Muscle of arm (tissue), 12 donors: ENCODE results near the gene CDH23. TPM values are rescaled to one million over a fixed set of nuclear protein-coding genes. Genes with fewer than 3 reads are reported as not detected.

Experiments
- DNase-seq: peaks from one replicate; pipeline ENCODE4 v3.0.0-alpha.2; 2013
- polyA plus RNA-seq, 12 donors: library from polyadenylated mRNA; unstranded; fragments of 120-200 nt; gene quantifications; one replicate each; pipeline ENCODE4 v1.2.1, GENCODE V29; 2013; ENCODE audit not compliant: insufficient read length in 12 of 12

Gene CDH23
- polyA plus RNA-seq, 12 donors: 2.9 to 7.4 (median 4.3) TPM; not detected in 1

DNA sequence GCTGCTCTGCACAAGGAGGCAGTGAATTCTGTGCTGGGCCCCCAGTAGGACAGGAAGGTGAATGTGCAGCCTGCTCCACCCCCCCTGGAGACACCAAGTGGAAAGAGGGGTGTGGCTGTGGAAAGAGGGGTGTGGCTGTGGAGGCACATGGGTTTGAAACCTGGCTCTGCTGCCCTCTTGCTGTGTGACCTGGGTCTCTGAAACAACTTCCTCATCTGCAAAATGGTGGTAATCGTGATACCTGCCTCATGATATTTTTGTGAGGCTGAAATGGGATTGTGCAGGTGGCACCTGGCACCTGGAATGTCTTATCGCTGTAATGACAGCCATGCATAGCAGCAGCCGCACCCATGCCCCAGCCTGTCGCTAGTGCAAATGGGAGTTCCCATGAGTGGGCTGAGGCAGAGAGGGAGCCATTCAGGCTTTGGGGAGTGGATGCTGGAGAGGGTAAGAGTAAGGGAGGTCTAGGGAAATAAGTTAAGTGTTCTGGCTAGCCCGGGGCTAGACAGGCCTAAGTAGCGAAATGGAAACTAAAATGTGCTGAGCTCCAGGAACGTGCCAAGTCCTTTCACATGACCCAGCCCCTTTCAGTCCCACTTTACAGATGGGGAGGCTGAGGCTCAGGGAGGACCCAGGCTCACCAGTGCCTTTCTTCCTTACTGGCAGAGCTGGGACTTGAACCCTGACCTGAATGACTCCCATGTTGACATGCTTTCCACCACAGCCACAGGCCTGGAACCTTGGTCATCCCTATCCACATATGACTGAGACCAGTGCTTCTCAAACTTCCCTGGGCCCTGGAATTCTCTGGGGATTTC lies 287.8 kb downstream of the CDH23 start:
- no peak for DNase-seq

DNA sequence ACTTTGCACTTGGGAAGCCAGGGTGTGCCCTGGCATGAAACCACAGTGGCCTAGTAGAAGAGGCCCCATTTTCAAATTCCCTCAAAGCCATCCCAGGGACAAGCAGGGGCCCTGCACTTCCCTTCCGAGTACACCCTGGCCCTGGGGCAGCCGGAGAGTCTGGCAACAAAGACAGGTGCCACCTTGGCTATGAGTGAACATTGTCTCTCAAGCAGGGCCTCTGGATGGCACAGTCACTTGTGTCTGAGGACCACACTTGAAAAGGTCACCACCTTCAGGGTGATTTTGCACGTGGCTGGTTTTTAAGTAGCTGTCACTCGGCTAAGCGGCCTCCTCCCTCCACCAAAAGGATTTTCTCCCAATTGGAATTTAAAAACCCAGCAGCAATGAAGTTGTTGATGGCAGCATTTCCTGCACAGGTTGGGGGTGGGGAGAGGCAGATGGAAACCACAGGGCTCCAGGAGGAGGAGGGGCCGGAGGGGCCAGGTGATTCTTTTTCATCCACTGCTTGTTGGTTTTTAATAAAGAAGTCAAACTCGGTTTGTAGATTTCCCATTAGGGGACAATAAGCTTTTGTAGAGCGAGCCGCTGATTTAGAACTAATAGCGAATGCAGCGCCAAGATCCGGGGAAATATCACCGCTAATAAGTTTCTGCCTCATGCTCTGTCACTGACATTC lies 289.0 kb downstream of the CDH23 start:
- no peak for DNase-seq

DNA sequence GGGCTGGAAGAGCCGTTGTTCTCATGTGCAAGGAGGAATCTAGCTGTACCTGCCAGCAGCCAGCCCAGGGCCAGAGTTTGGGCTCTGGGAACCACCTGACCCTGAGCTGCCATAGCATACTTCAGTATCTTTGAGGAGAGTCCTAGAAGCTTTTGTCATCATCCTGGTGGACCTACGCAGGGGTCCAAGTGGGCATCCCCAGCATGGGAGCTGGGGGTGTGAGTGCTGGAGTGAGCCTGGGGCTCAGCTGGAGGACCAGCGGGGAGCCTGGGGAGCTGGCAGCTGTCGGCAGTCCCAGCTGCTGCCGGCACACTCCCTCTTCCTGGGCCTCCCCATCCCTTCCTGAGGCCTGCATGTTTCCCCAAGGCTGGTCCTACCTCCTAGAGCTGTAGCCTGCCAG lies 290.4 kb downstream of the CDH23 start:
- DNase-seq: no peak

DNA sequence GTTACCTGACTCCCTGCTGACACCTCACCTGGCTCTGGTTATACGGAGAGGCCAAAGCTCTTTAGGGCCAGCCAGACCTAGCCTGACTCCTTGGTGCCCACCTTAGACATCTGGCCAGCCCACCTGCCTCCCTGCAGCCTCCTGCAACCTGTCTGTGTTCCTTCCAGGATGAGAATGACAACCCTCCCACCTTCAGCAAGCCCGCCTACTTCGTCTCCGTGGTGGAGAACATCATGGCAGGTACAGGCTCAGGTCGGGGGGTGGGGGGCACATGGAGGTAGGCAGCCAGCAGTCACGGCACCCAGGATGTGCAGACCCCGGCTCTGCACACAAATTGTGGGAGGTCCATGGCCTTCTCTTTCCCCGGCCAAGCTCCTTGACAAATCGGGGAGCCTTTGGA lies 290.8 kb downstream of the CDH23 start:
- DNase-seq: no peak

DNA sequence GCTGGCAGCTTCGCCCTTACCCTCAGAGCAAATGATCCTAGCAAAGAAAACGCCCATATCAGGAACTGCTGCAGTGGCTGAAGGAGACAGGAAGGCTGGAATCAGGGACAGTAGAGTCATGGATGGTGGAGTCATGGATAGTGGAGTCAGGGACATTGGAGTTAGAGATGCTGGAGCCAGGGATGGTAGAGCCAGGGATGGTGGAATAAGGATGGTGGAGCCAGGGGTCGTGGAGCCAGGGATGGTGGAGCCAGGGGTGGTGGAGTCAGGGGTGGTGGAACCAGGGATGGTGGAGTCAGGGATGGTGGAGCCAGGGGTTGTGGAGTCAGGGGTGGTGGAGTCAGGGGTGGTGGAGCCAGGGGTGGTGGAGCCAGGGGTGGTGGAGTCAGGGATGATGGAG lies 291.5 kb downstream of the CDH23 start:
- DNase-seq: no peak

DNA sequence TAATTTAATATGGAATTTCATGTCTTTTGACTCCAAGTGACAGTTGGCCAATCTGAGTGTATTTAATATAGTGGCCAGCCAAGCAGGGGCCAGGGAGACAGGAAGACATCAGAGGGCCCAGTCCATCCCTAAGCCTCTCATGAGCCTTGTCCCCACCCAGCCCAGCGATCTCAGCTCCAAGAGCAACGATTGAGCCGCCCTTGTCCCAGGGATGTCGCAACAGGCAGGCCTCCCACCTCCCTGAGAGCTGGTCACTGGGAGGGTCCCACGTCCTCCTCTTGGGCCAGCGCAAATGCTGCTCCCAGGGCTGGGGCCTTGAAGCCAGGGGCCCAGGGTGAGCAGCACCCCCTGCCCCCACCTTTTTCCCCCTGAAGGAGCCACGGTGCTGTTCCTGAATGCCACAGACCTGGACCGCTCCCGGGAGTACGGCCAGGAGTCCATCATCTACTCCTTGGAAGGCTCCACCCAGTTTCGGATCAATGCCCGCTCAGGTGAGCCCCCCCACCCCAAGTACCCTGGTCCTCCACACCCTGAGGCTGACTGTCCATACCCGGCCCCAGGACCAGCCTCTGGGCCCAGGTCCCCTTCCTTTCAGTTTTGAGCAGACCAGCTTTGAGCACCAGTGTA lies 293.5 kb downstream of the CDH23 start:
- DNase-seq: no peak

DNA sequence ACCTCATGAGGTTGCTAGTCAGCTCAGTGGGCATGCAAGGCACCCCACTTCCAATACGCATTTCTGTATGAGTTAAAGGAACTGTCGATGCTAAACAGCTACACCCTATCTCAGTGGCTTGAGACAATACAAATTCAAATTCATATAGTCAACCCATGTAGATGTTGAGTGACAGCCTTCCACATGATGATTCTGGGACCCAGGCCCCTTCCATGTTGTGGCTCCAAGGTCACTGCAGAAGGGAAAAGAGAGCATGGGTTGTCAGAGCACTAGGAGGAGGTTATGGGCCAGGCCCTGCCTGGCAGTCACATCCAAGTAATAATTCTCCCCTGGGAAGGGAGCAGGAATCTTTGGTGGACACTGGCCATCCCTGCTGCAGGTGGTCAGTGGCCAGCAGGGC lies 294.7 kb downstream of the CDH23 start:
- DNase-seq: no peak

DNA sequence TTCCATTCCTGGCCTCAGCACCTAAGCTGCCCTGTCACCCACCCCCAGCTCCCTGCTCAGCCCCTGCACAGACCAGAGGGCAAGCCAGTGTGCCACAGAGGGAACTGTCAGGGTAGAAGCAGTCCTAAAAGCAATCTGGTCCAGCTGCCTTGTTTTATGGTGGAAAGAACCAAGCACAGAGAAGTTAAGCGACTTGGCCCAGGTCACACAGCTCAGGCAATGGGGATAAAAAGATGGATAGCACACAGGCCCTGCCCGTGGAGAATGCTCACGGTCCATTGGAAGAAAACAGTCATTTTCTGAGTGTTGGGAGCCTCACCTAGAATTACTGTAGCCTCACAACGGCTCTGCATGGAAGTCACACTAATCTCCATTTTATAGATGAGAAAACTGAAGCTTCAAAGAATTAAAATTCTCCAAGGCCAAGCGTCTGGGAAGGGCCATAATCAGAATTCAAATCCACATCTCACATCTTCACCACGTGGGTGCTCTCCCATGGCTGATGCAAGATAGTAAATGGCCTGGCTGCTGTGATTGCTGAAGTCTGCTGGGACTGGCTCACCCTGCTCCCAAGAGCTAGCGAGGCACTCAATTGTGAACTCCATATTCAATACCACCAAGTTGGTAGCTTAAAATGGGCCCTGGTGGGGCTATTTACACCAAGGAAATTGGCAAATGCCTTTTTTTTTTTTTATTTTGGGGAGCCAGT lies 296.0 kb downstream of the CDH23 start:
- DNase-seq: no peak

DNA sequence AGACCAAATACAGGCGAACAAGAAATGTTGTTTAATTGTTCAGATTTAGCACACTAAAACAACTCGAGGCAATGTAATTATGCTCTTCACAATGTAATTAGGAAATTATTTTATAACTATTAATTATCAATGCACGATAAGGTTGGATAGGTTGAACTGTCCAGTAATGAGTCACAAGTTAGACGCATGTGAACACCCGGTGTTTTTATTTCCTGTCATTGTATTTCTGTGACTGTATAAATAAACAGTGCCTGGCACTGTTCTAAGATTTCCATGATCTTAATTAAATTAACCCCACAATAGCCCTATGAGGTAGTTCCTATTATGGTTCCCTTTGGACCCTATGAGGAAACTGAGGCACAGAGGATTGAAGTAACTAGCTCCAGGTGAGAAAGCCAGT lies 296.7 kb downstream of the CDH23 start:
- no peak for DNase-seq

DNA sequence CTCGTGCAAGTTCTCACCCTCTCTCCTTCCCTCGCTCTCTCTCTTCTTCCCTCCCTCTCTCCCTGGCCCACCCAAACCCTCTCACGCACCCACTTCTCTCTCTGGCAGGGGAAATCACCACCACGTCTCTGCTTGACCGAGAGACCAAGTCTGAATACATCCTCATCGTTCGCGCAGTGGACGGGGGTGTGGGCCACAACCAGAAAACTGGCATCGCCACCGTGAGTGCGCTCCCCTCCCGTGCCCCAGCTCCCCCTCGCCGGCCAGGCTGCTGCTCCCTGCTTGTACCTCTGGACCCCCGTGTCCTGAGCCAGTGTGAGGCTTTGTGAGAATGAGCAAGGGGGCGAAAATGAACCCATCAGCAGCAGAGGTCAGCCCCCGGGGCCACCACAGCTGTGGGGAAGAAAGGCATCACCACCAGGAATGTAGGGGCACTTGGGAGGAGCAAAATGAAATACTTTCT lies 297.4 kb downstream of the CDH23 start:
- DNase-seq: no peak

DNA sequence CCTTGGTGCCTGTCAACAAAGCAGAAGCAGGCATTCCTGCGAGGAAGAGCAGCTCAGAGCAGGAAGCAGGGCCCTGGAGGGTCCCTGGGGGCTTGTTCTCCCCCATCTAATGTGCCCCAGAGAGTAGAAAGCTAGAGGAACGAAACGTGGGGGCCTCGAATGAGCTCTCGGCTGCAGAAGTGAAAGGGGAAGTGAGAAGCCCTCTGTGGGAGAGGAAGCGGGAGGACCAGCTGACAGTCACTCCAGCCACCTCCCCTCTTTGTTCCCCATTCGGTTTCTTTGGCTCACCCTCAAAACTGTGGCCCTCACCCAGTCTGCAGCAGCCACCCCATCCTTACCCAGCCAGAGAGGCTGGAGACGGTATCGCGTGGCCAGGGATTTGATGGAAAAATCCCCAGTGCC lies 297.8 kb downstream of the CDH23 start:
- no peak for DNase-seq

DNA sequence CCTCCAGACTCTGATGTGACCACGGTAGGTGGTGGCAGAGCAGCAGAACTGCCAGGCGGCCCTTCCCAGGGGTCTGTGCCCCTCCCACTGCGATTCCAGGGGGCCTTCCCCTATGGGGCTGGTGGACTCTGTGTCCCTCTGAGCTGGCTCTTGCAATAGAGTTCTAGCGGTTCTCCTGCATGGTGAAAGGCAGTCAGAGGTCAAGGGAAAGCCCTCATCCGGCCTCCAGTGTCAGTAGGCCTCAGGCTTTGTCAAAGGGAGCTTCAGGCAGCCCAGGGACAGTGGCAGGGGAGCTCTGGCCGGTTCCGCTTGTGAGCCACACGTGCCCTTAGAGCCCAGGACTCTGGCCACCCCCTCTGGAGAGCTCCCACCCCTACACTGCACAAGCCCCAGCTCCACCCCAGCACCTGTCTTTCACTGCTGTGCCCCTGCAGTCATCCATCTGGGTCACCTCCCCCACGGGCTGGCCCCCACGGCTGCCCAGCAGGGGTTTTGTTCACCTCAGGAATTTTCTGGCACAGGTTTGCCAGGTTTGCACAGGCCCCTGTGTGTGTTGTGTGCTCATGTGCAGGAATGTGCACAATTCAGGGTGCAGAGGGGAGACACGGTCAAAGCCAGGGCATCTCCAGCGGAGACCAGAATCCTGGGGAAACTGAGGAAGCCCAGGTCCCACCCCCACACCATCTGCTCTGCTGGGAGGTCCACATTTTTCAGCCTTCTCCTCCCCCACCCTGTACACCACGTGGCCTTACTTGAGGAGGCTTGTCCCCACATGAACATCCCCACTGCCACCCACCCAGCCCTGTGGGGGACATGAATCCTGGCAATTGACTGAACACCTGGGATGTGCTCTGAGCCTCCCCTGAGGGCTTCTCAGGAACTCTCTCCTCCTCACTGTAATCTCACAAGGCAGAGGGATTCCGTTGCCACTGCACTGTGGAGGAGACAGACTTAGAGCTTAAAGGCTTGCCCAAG lies 299.1 kb downstream of the CDH23 start:
- DNase-seq: no peak

DNA sequence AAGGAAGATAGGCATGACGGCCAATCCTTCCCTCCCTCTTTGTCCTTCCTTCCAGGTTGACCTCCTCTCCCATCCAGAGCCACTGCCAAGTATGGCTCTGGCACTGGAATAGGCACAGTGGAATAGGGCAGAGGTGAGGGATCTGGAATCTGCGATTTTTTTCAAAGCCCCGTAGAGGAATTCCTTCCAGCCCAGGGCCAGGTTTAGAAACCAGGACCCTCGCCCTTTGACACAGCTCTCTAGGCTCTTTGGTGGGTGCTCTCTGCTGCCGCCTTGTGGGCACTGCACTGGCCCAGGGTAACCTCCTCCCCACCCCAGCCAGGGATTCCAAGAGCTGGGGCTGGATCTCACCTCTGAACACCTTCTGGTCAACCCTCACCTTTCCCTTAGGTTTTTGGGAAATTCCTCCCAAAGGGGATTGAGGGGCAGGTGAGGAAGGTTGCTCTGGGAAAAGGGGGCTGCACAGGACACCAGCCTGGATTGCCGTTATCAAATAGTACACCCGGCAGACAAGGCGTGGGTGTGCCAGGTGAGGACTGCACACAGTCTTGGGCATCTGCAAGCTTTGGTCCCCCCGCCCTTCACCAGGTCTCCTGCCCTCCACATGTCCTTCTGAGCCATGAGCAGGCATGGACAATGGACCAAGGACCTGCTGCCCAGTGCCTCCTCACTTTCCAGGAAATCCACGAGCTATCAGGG lies 300.1 kb downstream of the CDH23 start:
- no peak for DNase-seq

DNA sequence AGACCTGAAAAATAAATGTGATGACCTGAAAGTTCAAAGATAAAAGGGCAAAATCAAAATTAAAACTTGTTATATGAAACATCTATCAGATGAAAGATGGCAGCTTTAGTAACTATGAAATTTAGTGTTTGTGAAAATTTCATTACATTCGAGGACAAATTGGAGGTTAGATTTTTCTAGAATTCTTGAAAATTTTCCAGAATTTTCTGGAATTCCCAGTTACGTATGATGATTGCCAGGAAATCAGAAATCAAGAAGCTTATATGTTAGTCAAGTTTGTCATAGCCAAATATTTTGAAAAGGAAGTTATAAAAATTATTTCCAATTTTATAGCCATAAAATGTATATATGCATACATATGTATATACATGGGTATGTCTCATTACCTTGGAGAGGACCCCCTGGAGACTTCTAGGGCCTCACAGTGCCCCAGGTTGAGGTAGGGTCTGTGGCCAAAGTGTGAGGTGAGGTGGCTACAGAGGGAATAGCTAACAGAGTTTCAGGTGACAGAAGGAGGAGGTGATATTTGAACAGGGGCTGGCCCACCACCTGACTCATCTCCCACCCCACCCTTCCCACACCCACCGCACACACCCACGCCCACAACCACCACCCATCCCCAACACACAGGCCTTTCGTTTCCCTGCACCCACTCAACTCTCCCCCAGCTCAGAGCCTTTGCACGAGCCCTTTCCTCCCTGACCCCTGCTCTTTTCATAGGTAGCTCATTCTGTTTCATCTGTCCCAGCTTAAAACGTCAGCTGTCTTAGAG lies 301.4 kb downstream of the CDH23 start:
- DNase-seq: no peak

DNA sequence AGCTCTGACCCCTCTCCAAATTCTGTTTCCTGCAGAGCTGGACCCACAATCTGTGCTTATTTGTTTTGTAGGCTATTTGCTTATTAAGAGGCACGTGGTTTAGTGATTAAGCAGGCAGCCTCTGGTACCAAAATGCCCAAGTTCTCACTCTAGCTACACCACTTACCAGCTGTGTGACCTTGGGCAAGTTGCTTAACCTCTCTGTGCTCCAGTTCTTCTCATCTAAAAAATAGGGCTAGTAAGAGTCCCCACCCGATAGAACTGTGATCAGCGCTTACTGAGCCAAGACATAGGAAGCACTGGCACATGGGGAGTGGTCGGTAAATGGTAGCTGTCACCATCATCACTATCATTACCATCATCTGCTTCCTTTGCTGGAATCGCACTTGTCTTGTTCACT lies 302.0 kb downstream of the CDH23 start:
- DNase-seq: no peak

DNA sequence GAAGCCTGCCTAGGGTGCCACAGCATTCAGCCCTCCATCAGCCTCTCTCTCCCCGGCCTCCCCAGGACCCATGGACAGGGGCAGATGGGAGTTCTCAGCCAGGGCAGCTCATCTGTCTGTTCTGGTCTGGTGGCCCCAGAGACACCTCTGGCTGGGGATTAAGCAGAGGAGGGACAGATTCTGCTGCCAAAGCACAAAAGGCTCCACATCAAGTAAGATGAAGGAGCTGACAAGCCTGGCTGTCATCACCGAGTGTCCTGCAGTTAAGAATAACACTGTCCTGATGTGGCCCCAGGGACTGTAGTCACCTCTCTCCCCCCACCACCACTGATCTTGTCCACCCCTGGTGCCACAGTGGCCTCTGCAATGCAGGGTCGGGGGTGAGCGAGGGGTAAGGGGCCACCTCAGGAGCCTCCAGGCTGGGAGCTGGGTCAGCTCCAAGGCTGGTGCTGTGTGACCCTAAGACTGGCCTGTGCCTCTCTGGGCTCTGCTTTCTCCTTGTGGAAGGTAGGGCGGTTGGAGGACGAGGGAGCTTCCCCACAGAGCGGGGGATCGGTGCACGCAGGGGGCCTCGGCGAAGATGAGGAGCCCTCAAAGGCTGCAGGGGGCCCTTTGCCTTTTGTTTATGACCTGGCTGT lies 304.1 kb downstream of the CDH23 start:
- no peak for DNase-seq

DNA sequence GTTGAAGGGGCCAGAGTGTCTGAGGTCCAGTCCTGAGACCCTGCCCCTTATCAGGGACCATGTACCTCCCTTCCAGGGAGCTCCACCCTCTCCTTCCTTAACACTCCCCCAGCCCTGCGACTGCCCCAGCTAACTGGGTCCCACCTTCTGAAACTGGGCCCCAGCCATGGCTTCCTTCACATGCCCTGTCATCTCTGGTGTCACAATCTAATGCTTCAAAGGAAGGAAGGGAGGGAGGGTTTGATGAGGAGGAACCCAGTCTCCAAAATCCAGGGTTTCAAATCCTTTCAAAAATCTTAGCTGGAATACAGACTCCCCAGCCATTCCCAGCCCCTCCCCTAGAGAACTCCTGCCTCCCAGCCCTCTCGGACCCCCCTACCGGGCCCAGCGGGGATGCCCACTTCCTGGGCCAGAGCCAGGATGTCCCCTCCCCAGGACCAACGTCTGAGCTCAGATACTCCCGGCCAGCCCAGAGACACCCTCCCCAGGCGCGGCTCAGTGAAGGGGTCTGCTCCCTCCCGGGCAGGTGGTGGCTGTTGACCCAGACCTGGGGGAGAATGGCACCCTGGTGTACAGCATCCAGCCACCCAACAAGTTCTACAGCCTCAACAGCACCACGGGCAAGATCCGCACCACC lies 304.9 kb downstream of the CDH23 start:
- no peak for DNase-seq

DNA sequence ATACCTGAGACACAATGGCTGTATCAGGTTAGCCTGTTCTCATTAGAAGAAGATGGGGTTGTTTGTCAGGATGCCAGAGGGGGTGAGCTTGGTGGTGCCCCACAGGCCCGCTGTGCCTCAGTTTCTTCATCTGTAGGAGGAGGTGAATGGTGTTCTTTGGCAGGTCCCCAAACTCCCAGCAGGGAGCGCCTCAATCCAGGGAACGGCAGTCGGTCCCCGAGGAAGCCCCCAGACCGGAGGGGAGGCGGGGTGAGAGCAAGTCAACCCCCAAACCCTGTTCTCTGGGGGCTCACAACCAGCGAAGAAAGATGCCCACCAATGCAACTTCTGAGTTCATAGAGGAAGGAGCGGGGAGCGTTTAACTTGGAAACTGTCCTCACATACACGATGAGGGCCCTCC lies 306.9 kb downstream of the CDH23 start:
- DNase-seq: no peak

DNA sequence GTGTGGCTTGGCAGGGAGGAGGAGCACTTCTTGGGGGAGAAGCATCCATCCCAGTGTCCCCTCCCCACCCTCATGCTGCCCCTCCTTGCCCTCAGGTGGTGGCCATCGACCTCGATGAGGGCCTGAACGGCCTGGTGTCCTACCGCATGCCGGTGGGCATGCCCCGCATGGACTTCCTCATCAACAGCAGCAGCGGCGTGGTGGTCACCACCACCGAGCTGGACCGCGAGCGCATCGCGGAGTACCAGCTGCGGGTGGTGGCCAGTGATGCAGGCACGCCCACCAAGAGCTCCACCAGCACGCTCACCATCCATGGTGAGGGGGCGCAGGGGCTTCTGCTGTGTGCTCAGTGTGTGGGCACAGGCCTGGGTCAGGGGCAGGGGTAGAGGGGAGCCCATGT lies 308.1 kb downstream of the CDH23 start:
- no peak for DNase-seq
